ENCODE results near the gene GNB2. TPM values are rescaled to one million over a fixed set of nuclear protein-coding genes. Genes with fewer than 3 reads are reported as not detected.

GNB2 gene
- total and polyA plus RNA-seq, 2 donors from 2014 or later = 234 to 265 TPM

- Histone ChIP-seq H3K27ac (ENCODE audit: low read depth in 2 of 2, low read length in 2 of 2) (no peak within 1 kb of the TSS), H3K4me3 (ENCODE audit: low read length in 3 of 3) (no peak within 1 kb of the TSS), H3K9ac (ENCODE audit: low read length in 3 of 3) (no peak within 1 kb of the TSS), H3K9me3 (ENCODE audit: control insufficient read depth in 2 of 3, insufficient read depth in 1 of 3, low read length in 3 of 3) (peaks cover 0 to 5% (median 0%) of the 10 kb centered on the region in 3 donors), H3K27me3 (ENCODE audit: control insufficient read depth, insufficient read depth, low read length) (peaks cover 15% of the 10 kb centered on the region), H3K4me1 (ENCODE audit: control insufficient read depth in 2 of 3, insufficient read depth in 2 of 3, low read depth in 1 of 3, low read length in 3 of 3) (no peaks in the 10 kb centered on the region), H3K36me3 (ENCODE audit: control insufficient read depth in 2 of 3, insufficient read depth in 3 of 3, low read length in 3 of 3) (no peaks in the 10 kb centered on the region)
- TF ChIP-seq CTCF (IDR thresholded peaks at IDR 0.05; ENCODE audit: borderline replicate concordance, extremely low read depth, insufficient read depth) = no peak
- DNase-seq = peak in 1 of 5 donors; percentile 50
- intact Hi-C loops (cut with DNase I) = no loop called here
- no peak for FAIRE-seq
Observed at GRCh38 chr7:100720279-100720670, 46.7 kb downstream of the GNB2 start, which contains the start of gene EPO. Gene EPO, plus strand, starts transcription at chr7:100720468. Its CDS starts 513 bp downstream, at chr7:100720981.

GRCh38 chr7:100720671-100721504 is 47.3 kb downstream of the GNB2 start:
- Histone ChIP-seq H3K36me3 (ENCODE audit: control insufficient read depth in 2 of 3, insufficient read depth in 3 of 3, low read length in 3 of 3) (no peaks in the 10 kb centered on the region), H3K4me3 (ENCODE audit: low read length in 3 of 3) (no peak overlapping the region), H3K9ac (ENCODE audit: low read length in 3 of 3) (no peak overlapping the region), H3K27ac (ENCODE audit: low read depth in 2 of 2, low read length in 2 of 2) (no peak overlapping the region), H3K9me3 (ENCODE audit: control insufficient read depth in 2 of 3, insufficient read depth in 1 of 3, low read length in 3 of 3) (peaks cover 0 to 5% (median 0%) of the 10 kb centered on the region in 3 donors), H3K27me3 (ENCODE audit: control insufficient read depth, insufficient read depth, low read length) (peaks cover 15% of the 10 kb centered on the region), H3K4me1 (ENCODE audit: control insufficient read depth in 2 of 3, insufficient read depth in 2 of 3, low read depth in 1 of 3, low read length in 3 of 3) (no peaks in the 10 kb centered on the region)
- FAIRE-seq (no peak), DNase-seq (no peak)
- no peak for TF ChIP-seq CTCF (IDR thresholded peaks at IDR 0.05; ENCODE audit: borderline replicate concordance, extremely low read depth, insufficient read depth)
- intact Hi-C loops (cut with DNase I) = no loop called here

DNA sequence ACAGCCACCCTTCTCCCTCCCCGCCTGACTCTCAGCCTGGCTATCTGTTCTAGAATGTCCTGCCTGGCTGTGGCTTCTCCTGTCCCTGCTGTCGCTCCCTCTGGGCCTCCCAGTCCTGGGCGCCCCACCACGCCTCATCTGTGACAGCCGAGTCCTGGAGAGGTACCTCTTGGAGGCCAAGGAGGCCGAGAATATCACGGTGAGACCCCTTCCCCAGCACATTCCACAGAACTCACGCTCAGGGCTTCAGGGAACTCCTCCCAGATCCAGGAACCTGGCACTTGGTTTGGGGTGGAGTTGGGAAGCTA is 47.9 kb downstream of the GNB2 start:
- Histone ChIP-seq H3K36me3 (ENCODE audit: control insufficient read depth in 2 of 3, insufficient read depth in 3 of 3, low read length in 3 of 3) (no peaks in the 10 kb centered on the region), H3K9ac (ENCODE audit: low read length in 3 of 3) (no peak overlapping the region), H3K4me1 (ENCODE audit: control insufficient read depth in 2 of 3, insufficient read depth in 2 of 3, low read depth in 1 of 3, low read length in 3 of 3) (no peaks in the 10 kb centered on the region), H3K27ac (ENCODE audit: low read depth in 2 of 2, low read length in 2 of 2) (no peak overlapping the region), H3K9me3 (ENCODE audit: control insufficient read depth in 2 of 3, insufficient read depth in 1 of 3, low read length in 3 of 3) (peaks cover 0 to 5% (median 0%) of the 10 kb centered on the region in 3 donors), H3K27me3 (ENCODE audit: control insufficient read depth, insufficient read depth, low read length) (peaks cover 15% of the 10 kb centered on the region), H3K4me3 (ENCODE audit: low read length in 3 of 3) (no peak overlapping the region)
- DNase-seq = no peak
- intact Hi-C loops (cut with DNase I) = no loop called here
- no peak for FAIRE-seq
- TF ChIP-seq CTCF (IDR thresholded peaks at IDR 0.05; ENCODE audit: borderline replicate concordance, extremely low read depth, insufficient read depth) = no peak

Measured in kidney (tissue), 14 donors.